Fibroblast of skin of right quadriceps (primary cell): ENCODE results near the gene KLRC3.
A peak's percentile ranks its signal among the peaks of the same experiment; 100 is the strongest.
"Not testable (repeated sequence)": the region's sequence is repeated elsewhere in the genome, so short reads cannot be mapped to it uniquely, and the experiment has no call there.

ENCODE experiments used
- DNase-seq: peaks from one replicate; pipeline ENCODE4 v3.0.0-alpha.2; 2013

The KLRC3 gene

GRCh38 chr12:10420334-10420733 lies at the start of gene KLRC3:
Gene KLRC3 (minus strand): TSS chr12:10420595. CDS start chr12:10420550, 45 bp downstream.
- DNase-seq: peak; percentile 2

GRCh38 chr12:10469701-10470100 lies 49.3 kb upstream of the KLRC3 start:
- DNase-seq: no peak

- no peak for DNase-seq
These were observed 45.9 kb upstream of the KLRC3 start for GRCh38 chr12:10466311-10466710.

GRCh38 chr12:10457760-10458159 lies 37.4 kb upstream of the KLRC3 start:
- DNase-seq: no peak

- DNase-seq: no peak
These were observed 36.5 kb upstream of the KLRC3 start for GRCh38 chr12:10456856-10457255.

- no peak for DNase-seq
These were observed 35.4 kb upstream of the KLRC3 start for GRCh38 chr12:10455766-10456165.

- DNase-seq: no peak
These were observed 34.1 kb upstream of the KLRC3 start for GRCh38 chr12:10454531-10454930.

GRCh38 chr12:10453156-10453555 lies 32.8 kb upstream of the KLRC3 start, which contains the start of gene KLRC1:
Gene KLRC1 (minus strand): TSS chr12:10453377. CDS start chr12:10451156, 2,221 bp downstream.
- no peak for DNase-seq

GRCh38 chr12:10448236-10448635 lies 27.8 kb upstream of the KLRC3 start:
- DNase-seq: no peak

GRCh38 chr12:10446052-10446451 lies 25.7 kb upstream of the KLRC3 start:
- peak; percentile 9 for DNase-seq

GRCh38 chr12:10441144-10441543 lies 20.7 kb upstream of the KLRC3 start:
- DNase-seq: not testable (repeated sequence)

- not testable (repeated sequence) for DNase-seq
These were observed 19.3 kb upstream of the KLRC3 start for GRCh38 chr12:10439608-10440274.

- not testable (repeated sequence) for DNase-seq
These were observed 17.2 kb upstream of the KLRC3 start for GRCh38 chr12:10437601-10438000.

- DNase-seq: peak; percentile 31
These were observed 15.4 kb upstream of the KLRC3 start, which contains the start of gene KLRC2 for GRCh38 chr12:10435816-10436215. Gene KLRC2 (minus strand): TSS chr12:10436010. CDS start chr12:10435986, 24 bp downstream.

- DNase-seq: peak; percentile 41
These were observed 10.2 kb upstream of the KLRC3 start for GRCh38 chr12:10430623-10431022.

- not testable (repeated sequence) for DNase-seq
These were observed 5.5 kb upstream of the KLRC3 start for GRCh38 chr12:10425938-10426337.

- DNase-seq: not testable (repeated sequence)
These were observed 4.0 kb upstream of the KLRC3 start for GRCh38 chr12:10424260-10424899.

GRCh38 chr12:10422159-10422558 lies 1.8 kb upstream of the KLRC3 start:
- DNase-seq: not testable (repeated sequence)

GRCh38 chr12:10409392-10409791 lies 11.0 kb downstream of the KLRC3 start, which contains the start of gene KLRC4:
Gene KLRC4 (minus strand): TSS chr12:10409757. CDS start chr12:10409575, 182 bp downstream.
- DNase-seq: no peak

- no peak for DNase-seq
These were observed 11.6 kb downstream of the KLRC3 start for GRCh38 chr12:10408842-10409241.

- no peak for DNase-seq
These were observed 13.7 kb downstream of the KLRC3 start for GRCh38 chr12:10406725-10407124.

- DNase-seq: no peak
These were observed 15.1 kb downstream of the KLRC3 start for GRCh38 chr12:10405294-10405693.

GRCh38 chr12:10404798-10405197 lies 15.6 kb downstream of the KLRC3 start:
- DNase-seq: no peak

- no peak for DNase-seq
These were observed 19.6 kb downstream of the KLRC3 start for GRCh38 chr12:10400829-10401228.
